H9 (cell line): ENCODE data around the gene YIPF1. TPM values are rescaled to one million over a fixed set of nuclear protein-coding genes. Genes with fewer than 3 reads are reported as not detected.
A peak's percentile ranks its signal among the peaks of the same experiment; 100 is the strongest.

Experiments used
- DNase-seq: peaks from one replicate; pipeline ENCODE4 v3.0.0-alpha.2; 2017
- H2AFZ ChIP-seq: one replicate; pipeline ENCODE4 v1.6.1; 2013; ENCODE audit warnings: mild to moderate bottlenecking, low read length, control low read depth, moderate library complexity
- H2AK5ac ChIP-seq: 2 replicates; pipeline ENCODE4 v1.6.1; 2013; ENCODE audit warnings: low read length, control low read depth, mixed read lengths; ENCODE audit not compliant: insufficient read length
- H2BK120ac ChIP-seq: one replicate; pipeline ENCODE4 v1.6.1; 2013; ENCODE audit warnings: low read depth, mild to moderate bottlenecking, low read length, control low read depth, inconsistent platforms; ENCODE audit not compliant: poor library complexity, severe bottlenecking
- H2BK12ac ChIP-seq: 2 replicates; pipeline ENCODE4 v1.6.1; 2013; ENCODE audit warnings: low read length, control low read depth, mixed read lengths, low read depth; ENCODE audit not compliant: insufficient read length
- H2BK15ac ChIP-seq: 2 replicates; pipeline ENCODE4 v1.6.1; 2013; ENCODE audit warnings: low read depth, low read length, control low read depth
- H2BK20ac ChIP-seq: one replicate; pipeline ENCODE4 v1.6.1; 2013; ENCODE audit warnings: low read depth, mild to moderate bottlenecking, low read length, control low read depth, inconsistent platforms; ENCODE audit not compliant: poor library complexity, severe bottlenecking
- H2BK5ac ChIP-seq: 2 replicates; pipeline ENCODE4 v1.6.1; 2013; ENCODE audit warnings: low read length, control low read depth, mixed read lengths; ENCODE audit not compliant: insufficient read length
- H3K14ac ChIP-seq: 2 replicates; pipeline ENCODE4 v1.6.1; 2013; ENCODE audit warnings: low read length, control low read depth; ENCODE audit not compliant: insufficient read depth
- H3K18ac ChIP-seq: 2 replicates; pipeline ENCODE4 v1.6.1; 2013; ENCODE audit warnings: low read depth, mild to moderate bottlenecking, mixed read lengths, low read length, control low read depth; ENCODE audit not compliant: insufficient read length
- H3K23ac ChIP-seq: 2 replicates; pipeline ENCODE4 v1.6.1; 2013; ENCODE audit warnings: low read length, control low read depth, mixed read lengths, low read depth; ENCODE audit not compliant: insufficient read length
- H3K23me2 ChIP-seq: 2 replicates; pipeline ENCODE4 v1.6.1; 2013; ENCODE audit warnings: low read depth, mild to moderate bottlenecking, mixed read lengths, low read length, control low read depth; ENCODE audit not compliant: insufficient read length, poor library complexity, severe bottlenecking
- H3K27ac ChIP-seq: 2 replicates; pipeline ENCODE4 v1.5.1; 2013; ENCODE audit warnings: low read length, control low read depth, mixed read lengths, low read depth; ENCODE audit not compliant: insufficient read length
- H3K27me3 ChIP-seq: 2 replicates; pipeline ENCODE4 v1.6.1; 2013; ENCODE audit warnings: low read length, control low read depth, inconsistent platforms; ENCODE audit not compliant: insufficient read depth
- H3K4ac ChIP-seq: 2 replicates; pipeline ENCODE4 v1.6.1; 2013; ENCODE audit warnings: low read depth, mild to moderate bottlenecking, control low read depth, inconsistent platforms, low read length, moderate library complexity
- H3K4me1 ChIP-seq: 2 replicates; pipeline ENCODE4 v1.6.1; 2013; ENCODE audit warnings: low read length, control low read depth, inconsistent platforms; ENCODE audit not compliant: insufficient read depth
- H3K4me2 ChIP-seq: 2 replicates; pipeline ENCODE4 v1.6.1; 2013; ENCODE audit warnings: low read length, control low read depth, mixed read lengths; ENCODE audit not compliant: insufficient read length, insufficient read depth
- H3K56ac ChIP-seq: 2 replicates; pipeline ENCODE4 v1.6.1; 2013; ENCODE audit warnings: low read depth, mild to moderate bottlenecking, mixed read lengths, low read length, control low read depth; ENCODE audit not compliant: insufficient read length
- H3K79me1 ChIP-seq: 2 replicates; pipeline ENCODE4 v1.6.1; 2013; ENCODE audit warnings: low read depth, mild to moderate bottlenecking, moderate library complexity, low read length, control low read depth, inconsistent platforms; ENCODE audit not compliant: insufficient read depth, poor library complexity, severe bottlenecking
- H3K79me2 ChIP-seq: 2 replicates; pipeline ENCODE4 v1.6.1; 2013; ENCODE audit warnings: low read length, control low read depth, inconsistent platforms; ENCODE audit not compliant: insufficient read depth
- H3K9ac ChIP-seq: 2 replicates; pipeline ENCODE4 v1.6.1; 2013; ENCODE audit warnings: low read length, control low read depth, mixed read lengths; ENCODE audit not compliant: insufficient read length; ENCODE audit errors: extremely low read depth
- H3K9me3 ChIP-seq: one replicate; pipeline ENCODE4 v1.6.1; 2013; ENCODE audit warnings: low read depth, low read length, inconsistent platforms; ENCODE audit not compliant: control insufficient read depth
- H3T11ph ChIP-seq: one replicate; pipeline ENCODE4 v1.6.1; 2013; ENCODE audit warnings: mild to moderate bottlenecking, low read length, control low read depth, inconsistent platforms
- H4K20me1 ChIP-seq: one replicate; pipeline ENCODE4 v1.6.1; 2013; ENCODE audit not compliant: control insufficient read depth, insufficient read length, insufficient read depth
- H4K5ac ChIP-seq: 2 replicates; pipeline ENCODE4 v1.6.1; 2013; ENCODE audit warnings: low read depth, mild to moderate bottlenecking, mixed read lengths, low read length, control low read depth; ENCODE audit not compliant: insufficient read length
- H4K8ac ChIP-seq: replicated peaks from 2 replicates; pipeline ENCODE4 v1.6.1; 2013; ENCODE audit warnings: low read length, control low read depth, mixed read lengths, low read depth; ENCODE audit not compliant: insufficient read length
- H4K91ac ChIP-seq: 2 replicates; pipeline ENCODE4 v1.6.1; 2013; ENCODE audit warnings: low read depth, mild to moderate bottlenecking, moderate library complexity, mixed read lengths, low read length, control low read depth; ENCODE audit not compliant: insufficient read length
- H3K27ac Mint-ChIP-seq, 3 experiments: 2 replicates in 2 of 3; 3 replicates in 1 of 3; pipeline ENCODE4 v1.8.0; 2020 to 2021; ENCODE audit warnings: mixed read lengths in 3 of 3, mild to moderate bottlenecking in 1 of 3, moderate library complexity in 1 of 3
- H3K27me3 Mint-ChIP-seq: 2 replicates; pipeline ENCODE4 v1.8.0; 2021; ENCODE audit warnings: low read depth, mild to moderate bottlenecking, moderate library complexity, mixed read lengths
- H3K36me3 Mint-ChIP-seq, 3 experiments: 2 replicates in 2 of 3; 3 replicates in 1 of 3; pipeline ENCODE4 v1.8.0; 2020 to 2021; ENCODE audit warnings: low read depth in 3 of 3, mixed read lengths in 3 of 3; ENCODE audit not compliant: insufficient read depth in 1 of 3
- H3K4me1 Mint-ChIP-seq, 2 experiments: 2 replicates each; pipeline ENCODE4 v1.8.0; 2020; ENCODE audit warnings: mixed read lengths in 2 of 2
- H3K4me3 Mint-ChIP-seq, 2 experiments: 2 replicates in 1 of 2; 3 replicates in 1 of 2; pipeline ENCODE4 v1.8.0; 2020 to 2021; ENCODE audit warnings: mild to moderate bottlenecking in 2 of 2, mixed read lengths in 2 of 2, moderate library complexity in 1 of 2
- H3K9me3 Mint-ChIP-seq, 2 experiments: 2 replicates in 1 of 2; 3 replicates in 1 of 2; pipeline ENCODE4 v1.8.0; 2020; ENCODE audit warnings: mild to moderate bottlenecking in 2 of 2, mixed read lengths in 2 of 2, moderate library complexity in 1 of 2
- CTCF ChIP-seq: fragments of 200-600 bp; sonication (generic); conservative IDR thresholded peaks from 3 replicates; pipeline ENCODE4 v1.8.0; 2021; ENCODE audit warnings: antibody characterized with exemption, mild to moderate bottlenecking
- WGBS: extraction: QIAGEN DNeasy Blood & Tissue Kit; methylation state at CpG from one replicate; pipeline ENCODE4 v1.1.7; 2013; ENCODE audit warnings: missing lambda C conversion rate, low lambda C conversion rate, mixed read lengths; ENCODE audit not compliant: insufficient read length; ENCODE audit errors: extremely low coverage; 5-methylcytosine and 5-hydroxymethylcytosine counted together
- total RNA-seq: library from RNA; stranded (reverse); gene quantifications from 2 replicates; pipeline ENCODE4 v1.2.1, GENCODE V29; 2021

The YIPF1 gene
- total RNA-seq, 1 experiment from 2014 or later, result 29.1 TPM

GRCh38 chr1:53804181-53804580 is 85.4 kb downstream of the YIPF1 start:
- Histone ChIP-seq H3T11ph (no peak overlapping the region), H3K23me2 (no peaks in the 10 kb centered on the region), H3K79me1 (no peaks in the 10 kb centered on the region), H2BK5ac (no peak overlapping the region), H3K14ac (no peak overlapping the region), H3K4ac (no peak overlapping the region), H3K9me3 (no peaks in the 10 kb centered on the region), H3K9ac (no peak overlapping the region), H3K56ac (no peak overlapping the region), H3K4me2 (no peak overlapping the region), H3K4me1 (no peaks in the 10 kb centered on the region), H2AK5ac (no peak overlapping the region), H4K91ac (no peak overlapping the region), H2BK120ac (no peak overlapping the region), H2AFZ (no peak overlapping the region), H4K8ac (no peak overlapping the region), H3K27ac (no peak overlapping the region), H2BK20ac (no peak overlapping the region), H3K23ac (no peak overlapping the region), H3K18ac (no peak overlapping the region), H2BK12ac (no peak overlapping the region), H3K27me3 (no peaks in the 10 kb centered on the region), H4K5ac (no peak overlapping the region), H4K20me1 (no peaks in the 10 kb centered on the region), H2BK15ac (no peak overlapping the region), H3K79me2 (no peaks in the 10 kb centered on the region)
- Mint-ChIP-seq H3K4me1 (no peaks in the 10 kb centered on the region), H3K27me3 (no peaks in the 10 kb centered on the region), H3K9me3 (no peaks in the 10 kb centered on the region), H3K4me3 (no peak overlapping the region), H3K36me3 (peaks cover 23 to 72% (median 62%) of the 10 kb centered on the region in 3 experiments; a peak in 6 of 7 replicates), H3K27ac (peak overlapping the region in 1 of 3 experiments; percentile 22; a peak in 1 of 7 replicates)
- WGBS, result no CpG with 5 or more reads among the region's 7 CpGs
- TF ChIP-seq CTCF, result no peak
- no peak for DNase-seq

Other genes starting within 250 kb of the YIPF1 start
- 0.11 and 0.28 TPM in 2 replicates for gene GLIS1, start 150.6 kb downstream of the YIPF1 start, total RNA-seq
- 49.3 and 50.2 TPM in 2 replicates for gene NDC1, start 51.5 kb downstream of the YIPF1 start, total RNA-seq
- gene DIO1, start 4.4 kb upstream of the YIPF1 start, total RNA-seq, result not detected in 2 replicates
- gene IFT25, start 55.9 kb upstream of the YIPF1 start, total RNA-seq, result 33.6 and 36.8 TPM in 2 replicates
- 36.3 and 38.2 TPM in 2 replicates for gene LRRC42, start 56.6 kb upstream of the YIPF1 start, total RNA-seq
- gene LDLRAD1, start 128.4 kb upstream of the YIPF1 start, total RNA-seq, result not detected in 2 replicates
- 111 and 131 TPM in 2 replicates for gene TMEM59, start 163.4 kb upstream of the YIPF1 start, total RNA-seq
- gene TCEANC2, start 163.8 kb upstream of the YIPF1 start, total RNA-seq, result 4.8 and 5.3 TPM in 2 replicates